HG03095 (cell line): ENCODE measurements around the gene GOLGA8K.
"Not testable (repeated sequence)": the region's sequence is repeated elsewhere in the genome, so short reads cannot be mapped to it uniquely, and the experiment has no call there.

ENCODE experiments used
- ATAC-seq: cut with Tn5 transposase; IDR thresholded peaks from one replicate; pipeline ENCODE4 v1.9.1; 2021; ENCODE audit warnings: moderate library complexity; ENCODE audit not compliant: unreplicated experiment

The GOLGA8K gene, protein sequence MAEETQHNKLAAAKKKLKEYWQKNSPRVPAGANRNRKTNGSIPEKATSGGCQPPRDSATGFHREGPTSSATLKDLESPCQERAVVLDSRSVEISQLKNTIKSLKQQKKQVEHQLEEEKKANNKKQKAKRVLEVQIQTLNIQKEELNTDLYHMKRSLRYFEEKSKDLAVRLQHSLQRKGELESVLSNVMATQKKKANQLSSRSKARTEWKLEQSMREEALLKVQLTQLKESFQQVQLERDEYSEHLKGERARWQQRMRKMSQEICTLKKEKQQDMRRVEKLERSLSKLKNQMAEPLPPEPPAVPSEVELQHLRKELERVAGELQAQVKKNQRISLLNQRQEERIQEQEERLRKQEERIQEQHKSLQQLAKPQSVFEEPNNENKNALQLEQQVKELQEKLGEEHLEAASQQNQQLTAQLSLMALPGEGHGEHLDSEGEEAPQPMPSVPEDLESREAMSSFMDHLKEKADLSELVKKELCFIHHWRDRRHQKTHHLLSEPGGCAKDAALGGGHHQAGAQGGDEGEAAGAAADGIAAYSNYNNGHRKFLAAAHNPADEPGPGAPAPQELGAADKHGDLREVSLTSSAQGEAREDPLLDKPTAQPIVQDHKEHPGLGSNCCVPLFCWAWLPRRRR

GRCh38 chr15:32403192-32403591 is at the start of gene GOLGA8K:
TSS of gene GOLGA8K (minus strand) at chr15:32403292. CDS start at chr15:32403194, 98 bp downstream.
- ATAC-seq = not testable (repeated sequence)

- ATAC-seq = not testable (repeated sequence)
Measured at GRCh38 chr15:32440445-32440977, 37.4 kb upstream of the GOLGA8K start.

DNA sequence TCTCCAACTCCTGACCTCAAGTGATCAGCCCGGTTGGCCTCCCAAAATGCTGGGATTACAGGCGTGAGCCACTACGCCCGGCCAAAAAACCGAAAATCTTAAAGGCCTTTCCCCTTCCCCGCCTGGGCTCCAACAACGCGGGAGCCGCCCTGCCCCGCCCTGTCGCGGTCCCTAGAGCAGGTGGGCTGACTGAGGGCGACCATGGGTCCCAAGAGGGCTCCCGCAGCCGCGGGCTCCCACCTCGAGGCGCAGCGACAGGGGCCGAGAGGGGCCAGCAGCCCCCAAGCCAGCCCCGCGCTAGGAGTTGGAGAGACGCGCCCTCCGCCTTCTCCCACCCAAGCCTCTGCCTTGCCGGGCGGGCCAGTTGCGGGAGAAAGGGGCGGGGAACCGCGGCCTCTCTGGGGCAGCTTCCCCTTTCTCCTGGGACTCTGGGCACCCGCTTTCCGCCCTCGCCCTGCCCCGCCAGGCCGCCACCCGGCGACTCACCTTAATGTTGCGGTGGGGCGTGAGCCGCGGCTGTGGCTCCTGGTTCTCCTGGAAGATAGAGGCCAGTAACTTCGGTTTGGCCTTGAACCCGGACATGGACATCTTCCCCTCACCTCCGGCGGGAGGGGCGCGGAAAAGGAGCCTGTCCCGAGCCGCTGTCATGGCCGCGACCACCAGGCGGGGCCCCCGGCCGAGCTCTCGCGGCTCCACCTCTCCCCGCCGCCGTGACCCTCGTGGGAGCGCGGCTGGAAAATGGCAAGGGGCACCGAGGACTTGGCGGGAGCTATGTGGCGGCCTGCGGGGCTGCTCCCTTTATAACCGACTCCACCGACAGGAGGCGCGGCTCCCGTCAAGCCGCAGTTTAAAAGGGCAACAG is 31.2 kb upstream of the GOLGA8K start:
- ATAC-seq = not testable (repeated sequence)

- ATAC-seq = not testable (repeated sequence)
Measured at GRCh38 chr15:32427635-32428034, 24.5 kb upstream of the GOLGA8K start.

DNA sequence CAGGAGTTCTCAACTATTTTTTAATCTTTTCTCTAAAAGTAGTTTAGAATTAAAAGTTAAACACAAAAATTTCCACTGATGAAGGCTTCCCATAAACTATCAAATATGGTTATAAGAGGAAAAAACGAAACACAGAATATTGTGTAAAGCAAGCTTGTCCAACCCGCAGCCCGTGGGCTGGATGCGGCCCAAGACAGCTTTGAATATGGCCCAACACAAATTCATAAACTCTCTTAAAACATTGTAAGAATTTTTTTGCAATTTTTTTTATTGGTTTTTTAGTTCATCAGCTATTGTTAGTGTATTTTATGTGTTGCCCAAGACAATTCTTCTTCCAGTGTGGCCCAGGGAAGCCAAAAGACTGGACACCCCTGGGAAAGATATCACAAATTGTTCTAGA is 23.4 kb upstream of the GOLGA8K start:
- not testable (repeated sequence) for ATAC-seq

- ATAC-seq = not testable (repeated sequence)
Measured at GRCh38 chr15:32407903-32408302, 4.8 kb upstream of the GOLGA8K start.

GRCh38 chr15:32396522-32396921 is 6.6 kb downstream of the GOLGA8K start:
- not testable (repeated sequence) for ATAC-seq

DNA sequence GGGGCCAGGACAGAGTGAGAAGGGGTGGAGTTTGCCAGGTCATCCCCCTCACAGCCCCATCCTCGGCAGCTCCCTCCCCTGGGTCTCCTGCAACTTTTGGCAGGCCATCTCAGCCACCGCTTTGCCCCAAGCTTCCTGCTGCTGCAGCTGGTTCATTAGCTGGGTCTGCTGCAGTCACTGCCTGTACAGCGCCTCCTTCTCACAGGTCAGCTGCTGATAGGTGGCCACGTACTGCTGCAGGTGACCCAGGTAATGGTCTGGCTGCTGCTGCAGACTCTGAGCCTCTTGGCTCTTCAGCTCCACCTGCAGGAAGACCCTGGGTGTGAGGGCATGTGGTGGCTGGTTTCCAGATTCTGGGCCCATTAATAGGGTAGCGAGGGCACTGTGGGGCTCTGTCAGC is 8.3 kb downstream of the GOLGA8K start:
- not testable (repeated sequence) for ATAC-seq

DNA sequence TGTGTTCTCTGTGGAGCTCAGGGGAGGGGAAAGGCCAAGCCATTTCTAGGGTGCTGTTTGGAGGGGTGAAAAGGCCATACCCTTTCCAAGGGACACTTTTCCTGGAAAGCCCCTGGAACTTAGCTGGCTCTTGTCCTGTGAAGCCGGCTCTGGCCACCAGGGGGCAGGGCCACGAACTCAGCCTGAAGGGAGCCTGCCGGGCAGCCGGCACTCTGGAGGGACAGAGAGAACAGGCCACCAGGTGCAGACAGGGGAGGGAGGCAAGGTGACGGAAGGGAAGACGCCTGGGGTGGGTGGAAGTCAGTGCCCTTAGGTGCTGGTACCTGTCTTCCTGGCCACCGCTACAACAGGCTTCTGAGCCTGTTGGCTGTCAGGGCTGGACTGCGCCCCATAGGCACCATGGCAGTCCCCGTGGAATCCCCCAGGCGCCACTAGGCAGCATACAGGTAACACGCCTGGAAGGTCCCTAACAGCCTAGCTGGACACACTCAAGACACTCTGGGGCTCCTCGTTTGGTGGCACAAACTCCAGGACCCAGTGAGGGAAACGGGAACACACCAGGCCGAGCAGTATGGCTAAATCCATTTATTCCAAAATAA is 14.9 kb downstream of the GOLGA8K start:
- not testable (repeated sequence) for ATAC-seq

- ATAC-seq = not testable (repeated sequence)
Measured at GRCh38 chr15:32385823-32386495, 17.1 kb downstream of the GOLGA8K start.

GRCh38 chr15:32374185-32374584 is 28.9 kb downstream of the GOLGA8K start:
- ATAC-seq = not testable (repeated sequence)

DNA sequence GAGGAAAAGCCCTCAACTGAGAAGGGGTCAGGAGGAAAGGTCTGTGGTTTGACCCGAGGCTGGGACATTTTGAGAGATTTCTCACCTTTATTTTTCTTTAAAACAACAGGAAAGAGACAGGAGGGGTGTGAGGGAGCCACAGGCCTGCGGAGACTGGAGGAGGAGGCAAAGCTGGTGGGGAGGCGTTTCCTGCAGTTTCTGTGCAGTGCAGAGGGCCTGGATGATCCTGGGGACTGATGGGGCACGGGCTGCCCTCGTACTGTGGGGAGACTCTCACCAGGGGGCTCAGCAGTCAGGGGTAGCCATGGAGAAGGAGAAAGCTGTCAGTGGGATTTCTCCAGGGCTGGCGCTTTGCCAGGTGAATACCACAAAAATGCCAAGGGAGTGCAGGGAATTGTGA is 29.4 kb downstream of the GOLGA8K start:
- not testable (repeated sequence) for ATAC-seq

DNA sequence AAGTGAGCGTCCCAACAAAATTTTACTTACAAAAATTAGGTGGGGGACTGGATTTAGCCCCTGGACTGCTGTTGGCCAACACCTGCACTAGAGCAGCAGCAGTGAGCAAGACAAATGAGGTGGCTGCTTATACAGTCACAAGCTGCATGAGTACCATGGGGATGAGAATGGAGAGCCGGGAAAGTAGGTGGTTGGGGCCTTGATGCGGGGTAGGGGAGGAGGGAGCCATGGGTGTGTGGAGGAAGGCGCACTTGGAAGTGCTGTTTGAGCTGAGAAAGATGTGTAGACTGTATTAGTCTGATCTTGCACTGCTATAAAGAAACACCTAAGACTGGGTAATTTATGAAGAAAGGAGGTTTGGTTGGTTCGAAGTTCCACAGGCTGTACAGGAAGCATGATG is 31.0 kb downstream of the GOLGA8K start:
- not testable (repeated sequence) for ATAC-seq

- ATAC-seq = not testable (repeated sequence)
Measured at GRCh38 chr15:32370526-32370925, 32.6 kb downstream of the GOLGA8K start.

DNA sequence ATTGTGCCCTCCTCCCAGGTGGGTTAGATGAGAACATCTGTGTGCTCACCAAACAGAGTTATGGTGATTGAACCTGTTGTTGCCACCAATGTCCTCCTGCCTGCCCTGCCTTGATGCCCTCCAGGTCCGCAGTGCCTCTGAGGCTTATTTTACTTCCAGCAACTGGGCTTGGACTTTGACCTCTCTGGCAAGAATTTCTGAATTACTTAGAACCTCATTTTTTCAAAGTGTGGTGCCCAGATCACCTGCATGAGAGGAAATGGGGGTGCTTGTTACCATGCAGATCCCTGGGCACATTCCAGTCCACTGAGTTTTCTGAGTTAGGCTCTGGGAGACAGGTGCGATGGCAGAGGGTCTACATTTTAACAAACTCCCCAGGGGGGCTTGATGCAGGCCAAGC is 33.0 kb downstream of the GOLGA8K start:
- ATAC-seq = not testable (repeated sequence)

DNA sequence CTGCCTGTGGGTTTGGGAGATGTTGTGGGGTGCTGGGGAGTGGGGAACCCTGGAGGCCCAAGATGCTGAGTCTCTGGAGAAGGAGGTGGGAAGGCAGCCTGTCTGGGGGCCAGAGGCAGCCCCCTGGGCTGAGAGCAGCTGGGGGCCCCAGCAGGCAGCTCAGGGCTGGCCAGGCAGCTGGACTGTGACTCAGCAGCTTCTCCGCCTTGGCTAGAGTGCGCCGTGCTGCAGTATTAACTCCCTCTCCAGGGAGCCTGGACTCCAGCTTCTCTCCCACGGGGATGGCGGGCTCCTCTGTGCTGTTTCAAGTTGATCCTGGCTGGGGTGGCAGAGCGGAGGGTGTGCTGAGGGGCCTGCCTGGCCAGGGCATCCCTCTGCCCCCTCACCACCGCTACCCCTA is 36.6 kb downstream of the GOLGA8K start:
- ATAC-seq = not testable (repeated sequence)

- ATAC-seq = not testable (repeated sequence)
Measured at GRCh38 chr15:32365955-32366354, 37.1 kb downstream of the GOLGA8K start.

GRCh38 chr15:32364944-32365343 is 38.1 kb downstream of the GOLGA8K start:
- ATAC-seq = not testable (repeated sequence)

DNA sequence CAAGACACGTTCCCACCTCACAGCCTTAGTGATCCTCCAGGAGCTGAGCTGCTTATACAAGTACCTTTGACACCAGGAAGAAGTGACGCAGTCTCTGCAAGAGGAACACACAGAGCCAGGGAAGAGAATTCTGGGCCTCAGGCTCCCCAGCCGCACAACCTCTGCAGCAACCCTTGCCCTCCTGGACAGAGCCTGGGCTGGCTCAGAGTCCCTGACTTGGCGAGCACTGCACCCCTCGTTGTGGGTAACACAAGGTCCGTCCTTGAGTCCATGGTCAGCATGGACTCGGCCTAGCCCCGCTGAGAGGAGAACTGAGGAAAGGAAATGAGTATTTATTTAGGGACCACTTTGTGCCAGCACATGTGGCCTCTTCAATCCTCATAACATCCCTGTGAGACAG is 39.6 kb downstream of the GOLGA8K start:
- not testable (repeated sequence) for ATAC-seq

DNA sequence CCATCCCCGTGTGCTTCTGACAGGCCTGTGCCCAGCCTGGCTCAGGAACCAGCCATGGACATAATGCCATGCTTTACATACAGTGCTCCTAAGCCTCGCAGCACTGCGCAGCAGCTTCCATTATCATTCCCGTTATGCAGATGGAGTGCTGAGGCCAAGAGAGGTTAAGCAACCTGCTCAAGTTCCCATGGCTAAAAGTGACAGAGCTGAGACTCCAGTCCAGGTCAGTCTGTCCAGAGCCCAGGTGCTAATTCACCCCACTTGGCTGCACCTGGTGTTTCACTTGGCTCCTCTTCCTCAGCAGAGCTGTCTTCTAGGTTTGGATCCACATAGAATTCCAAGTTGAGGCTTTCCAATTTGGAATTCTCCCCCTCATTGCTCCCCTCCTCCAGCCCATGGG is 41.4 kb downstream of the GOLGA8K start:
- not testable (repeated sequence) for ATAC-seq
